Measurements from ENCODE around the gene TRIM33.

Gene TRIM33

GRCh38 chr1:114462963-114463362, 48.0 kb downstream of the TRIM33 start:
- no peak for DNase-seq (ENCODE audit: low read depth)

DNA sequence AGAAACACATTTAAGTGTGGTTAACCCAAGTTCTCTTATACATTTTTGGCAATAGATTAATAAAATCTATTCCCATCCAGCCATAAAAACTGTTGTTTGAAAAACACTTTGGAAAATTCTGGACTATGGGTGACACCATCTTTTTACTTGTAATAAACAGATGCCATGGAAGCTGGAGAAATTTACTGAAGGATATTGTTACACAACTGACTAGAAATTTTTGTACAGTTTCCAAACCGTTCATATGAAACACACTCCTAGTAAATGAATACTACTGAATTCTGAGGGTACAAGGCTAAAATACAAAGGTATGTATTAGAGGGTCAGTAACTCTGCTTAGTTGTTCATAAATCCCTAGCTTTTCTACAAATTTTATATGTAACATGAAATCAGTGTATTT, 48.7 kb downstream of the TRIM33 start:
- no peak for DNase-seq (ENCODE audit: low read depth)
- TF ChIP-seq, protein P1, sequence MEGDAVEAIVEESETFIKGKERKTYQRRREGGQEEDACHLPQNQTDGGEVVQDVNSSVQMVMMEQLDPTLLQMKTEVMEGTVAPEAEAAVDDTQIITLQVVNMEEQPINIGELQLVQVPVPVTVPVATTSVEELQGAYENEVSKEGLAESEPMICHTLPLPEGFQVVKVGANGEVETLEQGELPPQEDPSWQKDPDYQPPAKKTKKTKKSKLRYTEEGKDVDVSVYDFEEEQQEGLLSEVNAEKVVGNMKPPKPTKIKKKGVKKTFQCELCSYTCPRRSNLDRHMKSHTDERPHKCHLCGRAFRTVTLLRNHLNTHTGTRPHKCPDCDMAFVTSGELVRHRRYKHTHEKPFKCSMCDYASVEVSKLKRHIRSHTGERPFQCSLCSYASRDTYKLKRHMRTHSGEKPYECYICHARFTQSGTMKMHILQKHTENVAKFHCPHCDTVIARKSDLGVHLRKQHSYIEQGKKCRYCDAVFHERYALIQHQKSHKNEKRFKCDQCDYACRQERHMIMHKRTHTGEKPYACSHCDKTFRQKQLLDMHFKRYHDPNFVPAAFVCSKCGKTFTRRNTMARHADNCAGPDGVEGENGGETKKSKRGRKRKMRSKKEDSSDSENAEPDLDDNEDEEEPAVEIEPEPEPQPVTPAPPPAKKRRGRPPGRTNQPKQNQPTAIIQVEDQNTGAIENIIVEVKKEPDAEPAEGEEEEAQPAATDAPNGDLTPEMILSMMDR (IDR thresholded peaks at IDR 0.05; ENCODE audit: insufficient read depth, low read depth, low read length, missing control alignments), result no peak
- H3K4me3 ChIP-seq (ENCODE audit: low read depth, low read length), result no peak overlapping the region

More at GRCh38 chr1:114462963-114463362, 48.0 kb downstream of the TRIM33 start:
- TF ChIP-seq, protein P1 (IDR thresholded peaks at IDR 0.05; ENCODE audit: insufficient read depth, low read depth, low read length, missing control alignments), result no peak
- H3K4me3 ChIP-seq (ENCODE audit: low read depth, low read length), result no peak overlapping the region

DNA sequence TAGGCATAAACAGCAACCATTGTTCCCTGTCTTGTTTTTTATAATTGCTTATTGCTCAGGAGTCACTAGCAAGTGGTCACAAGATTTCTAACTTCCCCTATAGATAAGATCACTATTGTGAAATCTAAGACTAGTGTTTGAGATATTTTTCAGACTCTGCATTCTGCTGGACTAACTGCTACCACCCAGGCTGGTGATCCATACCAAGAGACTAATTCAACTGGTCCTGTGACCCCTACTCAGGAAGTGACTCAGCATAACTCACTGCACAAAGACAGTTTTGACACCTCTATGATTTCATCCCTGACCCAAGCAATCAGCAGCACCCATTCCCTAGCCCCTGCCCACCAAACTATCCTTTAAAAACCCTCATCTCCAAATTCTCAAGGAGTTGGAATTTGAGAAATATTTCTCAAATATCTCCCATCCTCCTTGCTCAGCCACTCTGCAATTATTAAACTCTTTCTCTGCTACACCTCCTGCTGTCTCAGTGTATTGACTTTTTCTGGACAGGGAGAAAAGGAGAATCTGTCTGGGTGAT, 52.7 kb downstream of the TRIM33 start:
- no peak overlapping the region for H3K4me3 ChIP-seq (ENCODE audit: low read depth, low read length)
- DNase-seq (ENCODE audit: low read depth), result no peak
- TF ChIP-seq, protein P1 (IDR thresholded peaks at IDR 0.05; ENCODE audit: insufficient read depth, low read depth, low read length, missing control alignments), result no peak

DNA sequence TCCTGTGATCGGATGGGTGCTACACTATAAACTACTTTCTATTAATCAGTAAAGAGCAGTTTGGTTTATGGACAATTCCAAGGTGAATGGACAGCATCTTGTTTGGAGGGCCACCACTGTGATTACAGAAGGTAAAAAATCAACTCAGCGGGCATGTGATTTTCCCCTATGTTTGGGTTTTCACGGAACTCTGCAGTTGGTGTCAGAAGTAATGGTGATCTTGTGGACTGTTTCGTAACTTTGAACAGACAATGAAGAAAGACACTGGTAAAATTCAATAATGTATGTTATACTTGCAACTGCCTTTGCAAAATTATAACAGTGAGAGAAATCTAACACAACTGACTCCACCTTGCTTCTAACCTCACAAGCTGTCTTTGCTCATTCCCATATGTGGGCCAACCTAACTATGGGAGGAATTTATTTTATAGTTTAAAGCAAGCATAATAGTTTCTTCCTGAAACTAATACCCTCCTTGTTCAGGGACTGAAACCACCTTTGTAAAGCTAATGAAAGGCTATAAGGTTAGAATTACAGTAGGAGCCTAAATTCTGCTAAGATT, 53.2 kb downstream of the TRIM33 start:
- DNase-seq (ENCODE audit: low read depth), result no peak
- H3K4me3 ChIP-seq (ENCODE audit: low read depth, low read length), result no peak overlapping the region
- TF ChIP-seq, protein P1 (IDR thresholded peaks at IDR 0.05; ENCODE audit: insufficient read depth, low read depth, low read length, missing control alignments), result no peak

- no peak for DNase-seq (ENCODE audit: low read depth)
- TF ChIP-seq, protein P1 (IDR thresholded peaks at IDR 0.05; ENCODE audit: insufficient read depth, low read depth, low read length, missing control alignments), result no peak
- no peak overlapping the region for H3K4me3 ChIP-seq (ENCODE audit: low read depth, low read length)
Observed at GRCh38 chr1:114456586-114456985, 54.4 kb downstream of the TRIM33 start.

GRCh38 chr1:114455102-114455785, 55.8 kb downstream of the TRIM33 start:
- DNase-seq (ENCODE audit: low read depth), result no peak

More at GRCh38 chr1:114455102-114455785, 55.8 kb downstream of the TRIM33 start:
- no peak overlapping the region for H3K4me3 ChIP-seq (ENCODE audit: low read depth, low read length)
- TF ChIP-seq, protein P1 (IDR thresholded peaks at IDR 0.05; ENCODE audit: insufficient read depth, low read depth, low read length, missing control alignments), result no peak

Measured in GM12865 (cell line).